Neural cell (in vitro differentiated cells): ENCODE results near the gene FILIP1L. TPM values are rescaled to one million over a fixed set of nuclear protein-coding genes. Genes with fewer than 3 reads are reported as not detected.

Experiments used
- H2AFZ ChIP-seq: fragments of 200-600, 300-800 bp; sonication (generic), shearing (Covaris generic); 2 replicates; pipeline ENCODE4 v1.6.0; 2014; ENCODE audit warnings: low read depth, mild to moderate bottlenecking, antibody characterized with exemption, low read length, moderate library complexity
- H3F3A ChIP-seq: fragments of 200-600 bp; shearing (Covaris generic); 2 replicates; pipeline ENCODE4 v1.6.1; 2016; ENCODE audit warnings: mild to moderate bottlenecking, moderate library complexity, mixed read lengths, antibody characterized with exemption, low read length; ENCODE audit not compliant: insufficient read depth, poor library complexity, severe bottlenecking
- H3K27ac ChIP-seq: fragments of 200-600, 300-800 bp; sonication (generic), shearing (Covaris generic); 2 replicates; pipeline ENCODE4 v1.5.1; 2014; ENCODE audit warnings: mild to moderate bottlenecking, low read length, moderate library complexity
- H3K27me3 ChIP-seq: fragments of 300-800, 200-600 bp; sonication (generic), shearing (Covaris generic); 2 replicates; pipeline ENCODE4 v1.6.0; 2014; ENCODE audit warnings: mild to moderate bottlenecking, low read depth, low read length, moderate library complexity; ENCODE audit not compliant: insufficient read depth
- H3K36me3 ChIP-seq: fragments of 300-800, 200-600 bp; sonication (generic), shearing (Covaris generic); 2 replicates; pipeline ENCODE4 v1.5.1; 2014; ENCODE audit warnings: mild to moderate bottlenecking, antibody characterized with exemption, low read length, moderate library complexity; ENCODE audit not compliant: insufficient read depth
- H3K4me2 ChIP-seq: fragments of 300-800, 200-600 bp; sonication (generic), shearing (Covaris generic); 2 replicates; pipeline ENCODE4 v1.6.0; 2014; ENCODE audit warnings: mild to moderate bottlenecking, low read length
- H3K4me3 ChIP-seq: fragments of 300-800, 200-600 bp; sonication (generic), shearing (Covaris generic); 2 replicates; pipeline ENCODE4 v1.5.1; 2014; ENCODE audit warnings: mild to moderate bottlenecking, low read length, moderate library complexity
- H3K79me2 ChIP-seq: fragments of 200-600 bp; shearing (Covaris generic); replicated peaks from 2 replicates; pipeline ENCODE4 v1.6.0; 2014; ENCODE audit warnings: mild to moderate bottlenecking, low read length, moderate library complexity; ENCODE audit not compliant: insufficient read depth
- H3K9ac ChIP-seq: fragments of 300-800, 200-600 bp; sonication (generic), shearing (Covaris generic); 2 replicates; pipeline ENCODE4 v1.6.1; 2016; ENCODE audit warnings: mild to moderate bottlenecking, low read length, mixed read lengths
- H3K9me2 ChIP-seq: fragments of 200-600 bp; shearing (Covaris generic); 2 replicates; pipeline ENCODE4 v1.6.1; 2016; ENCODE audit warnings: mild to moderate bottlenecking, low read length, mixed read lengths; ENCODE audit not compliant: insufficient read depth
- H3K9me3 ChIP-seq: fragments of 200-600, 300-800 bp; sonication (generic), shearing (Covaris generic); 2 replicates; pipeline ENCODE4 v1.6.1; 2016; ENCODE audit warnings: mild to moderate bottlenecking, mixed run types, low read length, moderate library complexity, mixed read lengths
- H4K20me1 ChIP-seq: fragments of 200-600 bp; shearing (Covaris generic); 2 replicates; pipeline ENCODE4 v1.6.1; 2016; ENCODE audit warnings: mild to moderate bottlenecking, mixed run types; ENCODE audit not compliant: insufficient read depth
- CTCF ChIP-seq: fragments of 450-650 bp; IDR thresholded peaks from 2 replicates; pipeline ENCODE4 v1.5.1; 2014; ENCODE audit warnings: antibody characterized with exemption, mild to moderate bottlenecking, moderate library complexity; ENCODE audit not compliant: poor library complexity, severe bottlenecking
- EP300 ChIP-seq: fragments of 450-650 bp; conservative IDR thresholded peaks from 2 replicates; pipeline ENCODE4 v1.6.1; 2014; ENCODE audit warnings: antibody characterized with exemption, mild to moderate bottlenecking, moderate library complexity; ENCODE audit not compliant: poor library complexity, severe bottlenecking
- EZH2 ChIP-seq: fragments of 200-600, 300-800 bp; shearing (Covaris generic), sonication (generic); IDR thresholded peaks from 2 replicates; pipeline ENCODE4 v1.6.1; 2014; ENCODE audit warnings: antibody characterized with exemption, low read length, borderline replicate concordance, mild to moderate bottlenecking; ENCODE audit not compliant: insufficient read depth, poor library complexity, severe bottlenecking
- POLR2AphosphoS5 ChIP-seq: IDR thresholded peaks from 2 replicates; pipeline ENCODE4 v1.6.1; 2012
- RAD21 ChIP-seq: fragments of 450-650 bp; conservative IDR thresholded peaks from 2 replicates; pipeline ENCODE4 v1.6.1; 2014; ENCODE audit warnings: antibody characterized with exemption, mild to moderate bottlenecking, moderate library complexity
- REST ChIP-seq: IDR thresholded peaks from 2 replicates; pipeline ENCODE4 v1.6.1; 2012; ENCODE audit warnings: borderline replicate concordance
- SMC3 ChIP-seq: fragments of 450-650 bp; conservative IDR thresholded peaks from 2 replicates; pipeline ENCODE4 v1.6.1; 2014; ENCODE audit warnings: antibody characterized with exemption, mild to moderate bottlenecking, moderate library complexity; ENCODE audit not compliant: poor library complexity
- TAF1 ChIP-seq: IDR thresholded peaks from 2 replicates; pipeline ENCODE4 v1.6.1; 2012; ENCODE audit warnings: low read depth
- polyA plus RNA-seq: library from polyadenylated mRNA; depleted of rRNA; stranded (reverse); fragments of >200 nt; gene quantifications from 2 replicates; pipeline ENCODE4 v1.2.3, GENCODE V29; 2014

The FILIP1L gene
- polyA plus RNA-seq, 1 donor from 2014 or later = 0.27 TPM

GRCh38 chr3:99950921-99951320, 163.4 kb downstream of the FILIP1L start:
- H3K9ac ChIP-seq = no peak overlapping the region
- H3K4me3 ChIP-seq = no peak overlapping the region
- no peak overlapping the region for H3K4me2 ChIP-seq
- no peaks in the 10 kb centered on the region for H3K9me2 ChIP-seq
- H2AFZ ChIP-seq = no peak overlapping the region
- no peak for TF ChIP-seq REST
- TF ChIP-seq SMC3 = no peak
- no peak for TF ChIP-seq CTCF
- no peaks in the 10 kb centered on the region for H3F3A ChIP-seq
- H3K36me3 ChIP-seq = no peaks in the 10 kb centered on the region
- no peaks in the 10 kb centered on the region for H3K9me3 ChIP-seq
- no peaks in the 10 kb centered on the region for H3K79me2 ChIP-seq
- no peaks in the 10 kb centered on the region for H4K20me1 ChIP-seq
- H3K27me3 ChIP-seq = no peaks in the 10 kb centered on the region
- no peak overlapping the region for H3K27ac ChIP-seq

- no peak overlapping the region for H3K9ac ChIP-seq
- no peaks in the 10 kb centered on the region for H4K20me1 ChIP-seq
- H3K79me2 ChIP-seq = no peaks in the 10 kb centered on the region
- no peaks in the 10 kb centered on the region for H3K27me3 ChIP-seq
- H3K27ac ChIP-seq = no peak overlapping the region
- no peak overlapping the region for H3K4me2 ChIP-seq
- H3K4me3 ChIP-seq = no peak overlapping the region
- H3K36me3 ChIP-seq = no peaks in the 10 kb centered on the region
- no peaks in the 10 kb centered on the region for H3K9me2 ChIP-seq
- no peak overlapping the region for H2AFZ ChIP-seq
- H3K9me3 ChIP-seq = no peaks in the 10 kb centered on the region
- TF ChIP-seq POLR2AphosphoS5 (no peak), RAD21 (no peak), EZH2 (no peak), REST (no peak), SMC3 (no peak), TAF1 (no peak), CTCF (no peak), EP300 (no peak)
- no peaks in the 10 kb centered on the region for H3F3A ChIP-seq
Measured at GRCh38 chr3:99949956-99950670, 164.2 kb downstream of the FILIP1L start.
